AG09309 (cell line): ENCODE data around the gene UGT2A1.
A peak's percentile ranks its signal among the peaks of the same experiment; 100 is the strongest.

Experiments
- DNase-seq: peaks from one replicate; pipeline ENCODE4 v3.0.0-alpha.2; 2010; ENCODE audit warnings: low read depth
- H3K4me3 ChIP-seq: 2 replicates; pipeline ENCODE4 v1.5.1; 2011; ENCODE audit warnings: mild to moderate bottlenecking, low read depth, low read length, moderate library complexity; ENCODE audit not compliant: control insufficient read depth
- TF ChIP-seq, protein P1 (sequence below): IDR thresholded peaks from 2 replicates; pipeline ENCODE4 v1.5.1; 2011; ENCODE audit warnings: mild to moderate bottlenecking, low read depth, low read length, inconsistent platforms; ENCODE audit not compliant: insufficient read depth, control insufficient read depth; ENCODE audit errors: missing control alignments

Gene UGT2A1

GRCh38 chr4:69653147-69653546, at the start of gene UGT2A1:
Gene UGT2A1, minus strand, starts transcription at chr4:69653247. Its CDS starts 5,603 bp downstream, at chr4:69647644.
- TF ChIP-seq, protein P1, sequence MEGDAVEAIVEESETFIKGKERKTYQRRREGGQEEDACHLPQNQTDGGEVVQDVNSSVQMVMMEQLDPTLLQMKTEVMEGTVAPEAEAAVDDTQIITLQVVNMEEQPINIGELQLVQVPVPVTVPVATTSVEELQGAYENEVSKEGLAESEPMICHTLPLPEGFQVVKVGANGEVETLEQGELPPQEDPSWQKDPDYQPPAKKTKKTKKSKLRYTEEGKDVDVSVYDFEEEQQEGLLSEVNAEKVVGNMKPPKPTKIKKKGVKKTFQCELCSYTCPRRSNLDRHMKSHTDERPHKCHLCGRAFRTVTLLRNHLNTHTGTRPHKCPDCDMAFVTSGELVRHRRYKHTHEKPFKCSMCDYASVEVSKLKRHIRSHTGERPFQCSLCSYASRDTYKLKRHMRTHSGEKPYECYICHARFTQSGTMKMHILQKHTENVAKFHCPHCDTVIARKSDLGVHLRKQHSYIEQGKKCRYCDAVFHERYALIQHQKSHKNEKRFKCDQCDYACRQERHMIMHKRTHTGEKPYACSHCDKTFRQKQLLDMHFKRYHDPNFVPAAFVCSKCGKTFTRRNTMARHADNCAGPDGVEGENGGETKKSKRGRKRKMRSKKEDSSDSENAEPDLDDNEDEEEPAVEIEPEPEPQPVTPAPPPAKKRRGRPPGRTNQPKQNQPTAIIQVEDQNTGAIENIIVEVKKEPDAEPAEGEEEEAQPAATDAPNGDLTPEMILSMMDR = no peak
- DNase-seq = no peak
- no peak within 1 kb of the TSS for H3K4me3 ChIP-seq

DNA sequence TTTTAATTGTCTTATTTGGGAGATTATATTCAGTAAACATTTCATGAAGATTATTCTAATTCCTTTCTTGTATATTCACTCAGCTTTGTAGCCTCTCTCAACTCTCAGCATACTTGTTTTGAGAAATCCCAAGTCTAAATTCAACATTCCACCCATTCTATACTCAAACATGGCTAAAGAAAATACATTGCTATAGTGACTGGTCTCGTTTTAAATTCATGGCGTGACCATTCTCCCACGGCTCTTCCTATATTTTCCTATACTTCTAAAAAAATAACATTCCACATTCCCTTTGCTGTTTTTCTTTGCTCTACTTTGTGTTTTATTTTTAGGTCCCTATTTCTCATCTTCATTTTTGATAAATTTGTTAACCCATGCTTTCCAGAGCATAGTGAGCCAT, 49.2 kb upstream of the UGT2A1 start:
- no peak overlapping the region for H3K4me3 ChIP-seq
- TF ChIP-seq, protein P1 = no peak
- DNase-seq = no peak

- TF ChIP-seq, protein P1 = no peak
- no peak overlapping the region for H3K4me3 ChIP-seq
- no peak for DNase-seq
Measured at GRCh38 chr4:69701696-69702095, 48.6 kb upstream of the UGT2A1 start.

- no peak for DNase-seq
- no peak overlapping the region for H3K4me3 ChIP-seq
- TF ChIP-seq, protein P1 = no peak
Measured at GRCh38 chr4:69697536-69698242, 44.6 kb upstream of the UGT2A1 start.

- DNase-seq = no peak
- H3K4me3 ChIP-seq = no peak overlapping the region
- TF ChIP-seq, protein P1 = peak; percentile 10
Measured at GRCh38 chr4:69689599-69689998, 36.6 kb upstream of the UGT2A1 start.

GRCh38 chr4:69684804-69685203, 31.8 kb upstream of the UGT2A1 start:
- TF ChIP-seq, protein P1 = no peak
- no peak for DNase-seq
- no peak overlapping the region for H3K4me3 ChIP-seq
